ENCODE results near the gene CASP10. TPM values are rescaled to one million over a fixed set of nuclear protein-coding genes. Genes with fewer than 3 reads are reported as not detected.

The CASP10 gene
- total RNA-seq, 1 donor from 2014 or later: 12.7 TPM

DNA sequence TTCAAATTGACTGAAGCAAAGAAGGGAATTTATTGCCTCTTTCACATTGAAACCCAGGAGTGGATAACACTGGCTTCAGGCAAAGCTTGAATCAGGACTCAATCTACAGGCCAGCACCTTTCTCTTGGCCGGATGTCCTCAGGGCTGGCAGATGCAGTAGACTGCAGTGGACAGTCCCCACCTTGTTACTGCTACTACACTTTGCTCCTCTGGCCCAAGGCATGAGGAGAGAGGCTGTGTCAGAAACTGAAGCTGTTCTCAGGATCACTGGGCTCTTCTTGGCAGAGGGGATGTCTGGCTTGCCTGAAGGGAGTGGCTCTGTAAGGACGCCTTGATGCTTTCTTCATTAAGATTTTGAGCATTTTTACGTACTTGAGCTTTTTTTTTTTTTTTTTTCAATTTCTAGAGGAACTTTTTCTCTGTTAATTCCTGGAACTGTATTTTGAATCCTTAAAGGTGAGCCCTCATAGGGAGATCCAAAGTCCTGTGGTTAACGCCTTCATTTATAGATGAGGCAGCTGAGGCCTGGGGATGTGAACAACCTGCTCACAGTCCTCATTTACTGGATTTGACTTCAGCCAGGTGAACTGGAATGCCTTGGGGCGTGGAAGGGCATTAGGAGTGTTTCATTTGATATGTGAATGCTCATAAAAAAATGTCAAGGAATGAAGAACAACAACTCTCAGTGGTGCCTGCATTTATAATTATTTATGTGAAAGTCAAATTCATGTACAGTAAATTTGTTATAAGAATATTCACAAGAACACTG is 36.6 kb downstream of the CASP10 start:
- Mint-ChIP-seq H3K4me3 (no peak overlapping the region), H3K4me1 (peaks cover 37% of the 10 kb centered on the region), H3K27ac (no peak overlapping the region), H3K27me3 (no peaks in the 10 kb centered on the region), H3K36me3 (ENCODE audit: low read depth) (peaks cover 39% of the 10 kb centered on the region), H3K9me3 (no peaks in the 10 kb centered on the region)
- DNase-seq: no peak
- intact Hi-C loops (cut with micrococcal nuclease): no loop called here

DNA sequence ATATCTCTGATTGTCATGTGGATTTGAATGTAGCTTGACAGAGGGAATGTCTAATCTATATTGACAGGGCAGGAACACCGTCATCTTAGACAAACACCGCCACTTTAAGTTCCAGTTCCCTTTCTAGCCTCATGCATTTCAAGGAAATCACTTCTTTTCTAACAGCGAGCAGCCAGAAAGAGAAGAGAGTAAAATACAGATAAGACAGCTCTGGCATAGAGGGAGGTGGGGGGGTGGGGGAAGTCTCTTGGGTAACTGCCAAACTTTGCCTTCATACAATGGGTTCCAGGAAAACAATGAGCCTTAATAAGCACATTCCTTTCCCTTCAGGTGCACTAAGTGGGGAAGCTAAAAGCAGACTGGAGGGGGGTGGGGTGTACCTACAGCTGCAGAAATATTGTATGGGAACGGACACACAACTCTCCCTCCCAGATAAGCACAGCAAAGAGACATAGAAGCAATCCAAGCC is 37.2 kb downstream of the CASP10 start:
- intact Hi-C loops (cut with micrococcal nuclease): no loop called here
- Mint-ChIP-seq H3K36me3 (ENCODE audit: low read depth) (peaks cover 41% of the 10 kb centered on the region), H3K9me3 (no peaks in the 10 kb centered on the region), H3K4me3 (no peak overlapping the region), H3K4me1 (peaks cover 38% of the 10 kb centered on the region), H3K27me3 (no peaks in the 10 kb centered on the region), H3K27ac (peak overlapping the region; percentile 22)
- no peak for DNase-seq

DNA sequence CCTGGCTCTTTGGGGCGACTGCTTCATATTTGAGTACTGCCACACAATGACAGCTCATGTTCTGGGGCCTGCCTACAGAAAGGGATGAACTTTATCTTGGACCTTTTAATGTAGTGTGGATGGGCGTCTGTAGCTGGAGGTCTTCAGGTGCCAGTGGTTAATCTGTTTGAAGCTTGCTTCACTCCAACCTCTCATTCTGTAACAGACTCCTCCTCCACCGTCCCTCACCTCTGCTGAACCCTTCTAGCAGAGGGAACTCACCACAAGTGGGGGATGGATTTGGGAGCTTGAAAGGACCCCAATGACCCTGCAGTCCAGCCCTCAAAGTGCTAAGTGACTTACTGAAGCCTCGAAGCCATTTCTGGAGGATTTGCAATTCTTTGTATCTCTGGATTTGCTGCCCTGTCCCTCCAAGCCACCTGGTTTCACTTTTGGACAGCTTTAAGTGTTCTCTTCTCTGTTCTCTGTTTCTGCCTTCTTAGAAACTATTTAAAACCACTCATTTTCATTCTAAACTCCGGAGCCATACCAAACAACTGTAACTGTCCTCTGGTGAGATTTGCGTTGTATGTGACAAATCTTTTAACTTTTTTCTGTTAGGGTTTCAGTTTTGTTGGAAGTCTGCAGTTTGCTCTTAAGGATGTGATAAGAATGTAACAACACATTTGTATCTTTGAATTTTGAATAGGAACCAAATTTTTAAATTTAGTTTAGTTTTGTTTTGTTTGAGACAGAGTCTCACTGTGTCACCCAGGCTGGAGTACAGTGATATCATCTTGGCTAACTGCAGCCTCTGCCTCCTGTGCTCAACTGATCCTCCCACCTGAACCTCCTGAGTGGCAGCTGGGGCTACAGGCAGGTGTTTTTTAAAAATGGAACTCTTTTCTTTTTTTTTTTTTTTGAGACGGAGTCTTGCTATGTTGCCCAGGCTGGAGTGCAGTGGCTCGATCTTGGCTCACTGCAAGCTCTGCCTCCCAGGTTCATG is 40.4 kb downstream of the CASP10 start:
- peaks cover 42% of the 10 kb centered on the region for H3K4me1 Mint-ChIP-seq
- DNase-seq: no peak
- peaks cover 26% of the 10 kb centered on the region for H3K36me3 Mint-ChIP-seq (ENCODE audit: low read depth)
- H3K27me3 Mint-ChIP-seq: no peaks in the 10 kb centered on the region
- peak overlapping the region; percentile 4 for H3K4me3 Mint-ChIP-seq
- H3K9me3 Mint-ChIP-seq: no peaks in the 10 kb centered on the region
- intact Hi-C loops (cut with micrococcal nuclease): no loop called here
- peak overlapping the region; percentile 15 for H3K27ac Mint-ChIP-seq

DNA sequence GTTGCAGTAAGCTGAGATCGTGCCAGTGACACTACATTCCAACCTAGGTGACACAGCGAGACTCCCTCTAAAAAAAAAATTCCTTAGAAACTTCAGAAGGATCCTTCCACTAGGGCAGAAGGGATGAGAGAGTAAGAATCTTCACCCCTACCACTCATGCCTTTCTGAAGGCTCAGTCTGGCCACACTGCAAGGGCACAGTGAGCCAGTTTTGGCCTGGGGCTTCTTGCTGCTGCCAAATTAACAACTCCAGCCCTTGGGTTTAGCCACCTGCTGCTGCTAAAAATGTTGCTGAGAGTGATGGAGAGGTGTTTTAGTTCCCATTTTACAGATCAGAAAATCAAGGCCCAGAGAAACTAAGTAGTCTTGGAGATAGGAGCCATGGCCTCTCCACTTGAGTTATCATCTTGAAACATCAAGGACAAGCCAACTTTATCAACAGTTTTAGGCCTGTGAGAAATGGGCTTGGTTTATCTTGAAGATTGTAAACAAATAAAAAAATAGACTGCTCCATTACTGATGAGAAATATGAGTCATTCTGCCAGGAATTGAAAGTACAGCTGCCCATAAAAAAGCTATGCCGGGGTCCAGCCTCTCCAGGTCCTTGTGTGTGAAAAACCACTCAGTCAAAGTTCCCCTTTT is 45.5 kb downstream of the CASP10 start:
- peaks cover 46% of the 10 kb centered on the region for H3K4me1 Mint-ChIP-seq
- H3K36me3 Mint-ChIP-seq (ENCODE audit: low read depth): peaks cover 9% of the 10 kb centered on the region
- intact Hi-C loops (cut with micrococcal nuclease): no loop called here

GRCh38 chr2:201228912-201229290 is 46.0 kb downstream of the CASP10 start:
- peak overlapping the region; percentile 87 for H3K27ac Mint-ChIP-seq
- peak; percentile 76 for DNase-seq
- H3K4me1 Mint-ChIP-seq: peaks cover 42% of the 10 kb centered on the region
- peaks cover 9% of the 10 kb centered on the region for H3K36me3 Mint-ChIP-seq (ENCODE audit: low read depth)
- no peaks in the 10 kb centered on the region for H3K27me3 Mint-ChIP-seq
- peak overlapping the region; percentile 76 for H3K4me3 Mint-ChIP-seq
- no peaks in the 10 kb centered on the region for H3K9me3 Mint-ChIP-seq
- intact Hi-C loops (cut with micrococcal nuclease): no loop called here

More for the DNA sequence above, 45.5 kb downstream of the CASP10 start:
- peak overlapping the region; percentile 76 for H3K4me3 Mint-ChIP-seq
- no peak for DNase-seq
- H3K27ac Mint-ChIP-seq: peak overlapping the region; percentile 87
- no peaks in the 10 kb centered on the region for H3K9me3 Mint-ChIP-seq
- H3K27me3 Mint-ChIP-seq: no peaks in the 10 kb centered on the region

GRCh38 chr2:201231781-201232466 is 49.0 kb downstream of the CASP10 start:
- Mint-ChIP-seq H3K27me3 (no peaks in the 10 kb centered on the region), H3K27ac (peak overlapping the region; percentile 91), H3K4me1 (peaks cover 47% of the 10 kb centered on the region), H3K36me3 (ENCODE audit: low read depth) (peaks cover 14% of the 10 kb centered on the region), H3K4me3 (peak overlapping the region; percentile 78), H3K9me3 (no peaks in the 10 kb centered on the region)
- DNase-seq: peak; percentile 97
- intact Hi-C loops (cut with micrococcal nuclease): loop anchor here (1.0 to 10.0 kb wide), 9 partner anchors 19 to 1033 kb away; partner anchors contain the start of genes ALS2, BZW1, CASP10 and NOP58

GRCh38 chr2:201232467-201232815 is 49.5 kb downstream of the CASP10 start:
- Mint-ChIP-seq H3K27ac (peak overlapping the region; percentile 91), H3K4me3 (peak overlapping the region; percentile 99), H3K9me3 (no peaks in the 10 kb centered on the region), H3K27me3 (no peaks in the 10 kb centered on the region), H3K36me3 (ENCODE audit: low read depth) (peaks cover 14% of the 10 kb centered on the region), H3K4me1 (peaks cover 45% of the 10 kb centered on the region)
- intact Hi-C loops (cut with micrococcal nuclease): loop anchor here (1.0 to 10.0 kb wide), 9 partner anchors 20 to 1032 kb away; partner anchors contain the start of genes ALS2, BZW1, CASP10 and NOP58
- no peak for DNase-seq

- intact Hi-C loops (cut with micrococcal nuclease): loop anchor here (1.0 to 10.0 kb wide), 8 partner anchors 21 to 1031 kb away; partner anchors contain the start of genes ALS2, BZW1, HYCC2 and NIF3L1
Measured at GRCh38 chr2:201233192-201233811, 50.4 kb downstream of the CASP10 start.

GRCh38 chr2:201233812-201234662 is 51.1 kb downstream of the CASP10 start:
- H3K4me3 Mint-ChIP-seq: peak overlapping the region; percentile 99
- DNase-seq: peak; percentile 74
- H3K27ac Mint-ChIP-seq: peak overlapping the region; percentile 99
- H3K36me3 Mint-ChIP-seq (ENCODE audit: low read depth): peaks cover 18% of the 10 kb centered on the region
- H3K27me3 Mint-ChIP-seq: no peaks in the 10 kb centered on the region
- H3K4me1 Mint-ChIP-seq: peaks cover 41% of the 10 kb centered on the region
- intact Hi-C loops (cut with micrococcal nuclease): loop anchor here (1.0 to 10.0 kb wide), 10 partner anchors 21 to 1031 kb away; partner anchors contain the start of genes ALS2, BZW1, HYCC2 and NIF3L1
- no peaks in the 10 kb centered on the region for H3K9me3 Mint-ChIP-seq

More at GRCh38 chr2:201233192-201233811, 50.4 kb downstream of the CASP10 start:
- Mint-ChIP-seq H3K4me3 (peak overlapping the region; percentile 99), H3K27ac (peak overlapping the region; percentile 99), H3K4me1 (peaks cover 48% of the 10 kb centered on the region), H3K36me3 (ENCODE audit: low read depth) (peaks cover 19% of the 10 kb centered on the region), H3K9me3 (no peaks in the 10 kb centered on the region), H3K27me3 (no peaks in the 10 kb centered on the region)
- peak; percentile 97 for DNase-seq

DNA sequence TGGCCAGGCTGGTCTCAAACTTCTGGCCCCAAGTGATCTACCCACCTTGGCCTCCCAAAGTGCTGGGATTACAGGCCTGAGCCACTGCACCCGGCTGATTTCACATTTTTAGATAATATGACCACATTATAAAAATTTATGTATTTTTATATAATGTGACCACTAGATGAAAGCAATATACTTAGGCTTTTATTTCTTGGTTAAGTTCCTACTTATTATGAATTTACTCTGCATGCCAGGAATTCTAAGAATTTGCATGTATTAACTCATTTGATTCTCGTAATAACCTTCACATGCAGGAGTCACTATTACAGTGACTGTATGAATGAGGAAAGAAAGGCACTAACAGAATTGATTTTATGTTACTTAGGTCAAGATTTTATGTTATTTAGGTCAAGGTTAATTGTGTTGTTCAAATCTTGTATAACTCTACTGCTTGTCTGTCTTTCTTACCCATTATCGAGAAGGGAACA is 51.8 kb downstream of the CASP10 start:
- DNase-seq: no peak
- no peaks in the 10 kb centered on the region for H3K9me3 Mint-ChIP-seq
- H3K4me1 Mint-ChIP-seq: peaks cover 44% of the 10 kb centered on the region
- peaks cover 22% of the 10 kb centered on the region for H3K36me3 Mint-ChIP-seq (ENCODE audit: low read depth)
- peak overlapping the region; percentile 99 for H3K27ac Mint-ChIP-seq
- intact Hi-C loops (cut with micrococcal nuclease): loop anchor here (2.0 to 10.0 kb wide), 5 partner anchors 408 to 1030 kb away; partner anchors contain the start of genes ALS2, BZW1, NOP58 and TMEM237
- peak overlapping the region; percentile 99 for H3K4me3 Mint-ChIP-seq
- H3K27me3 Mint-ChIP-seq: no peaks in the 10 kb centered on the region

DNA sequence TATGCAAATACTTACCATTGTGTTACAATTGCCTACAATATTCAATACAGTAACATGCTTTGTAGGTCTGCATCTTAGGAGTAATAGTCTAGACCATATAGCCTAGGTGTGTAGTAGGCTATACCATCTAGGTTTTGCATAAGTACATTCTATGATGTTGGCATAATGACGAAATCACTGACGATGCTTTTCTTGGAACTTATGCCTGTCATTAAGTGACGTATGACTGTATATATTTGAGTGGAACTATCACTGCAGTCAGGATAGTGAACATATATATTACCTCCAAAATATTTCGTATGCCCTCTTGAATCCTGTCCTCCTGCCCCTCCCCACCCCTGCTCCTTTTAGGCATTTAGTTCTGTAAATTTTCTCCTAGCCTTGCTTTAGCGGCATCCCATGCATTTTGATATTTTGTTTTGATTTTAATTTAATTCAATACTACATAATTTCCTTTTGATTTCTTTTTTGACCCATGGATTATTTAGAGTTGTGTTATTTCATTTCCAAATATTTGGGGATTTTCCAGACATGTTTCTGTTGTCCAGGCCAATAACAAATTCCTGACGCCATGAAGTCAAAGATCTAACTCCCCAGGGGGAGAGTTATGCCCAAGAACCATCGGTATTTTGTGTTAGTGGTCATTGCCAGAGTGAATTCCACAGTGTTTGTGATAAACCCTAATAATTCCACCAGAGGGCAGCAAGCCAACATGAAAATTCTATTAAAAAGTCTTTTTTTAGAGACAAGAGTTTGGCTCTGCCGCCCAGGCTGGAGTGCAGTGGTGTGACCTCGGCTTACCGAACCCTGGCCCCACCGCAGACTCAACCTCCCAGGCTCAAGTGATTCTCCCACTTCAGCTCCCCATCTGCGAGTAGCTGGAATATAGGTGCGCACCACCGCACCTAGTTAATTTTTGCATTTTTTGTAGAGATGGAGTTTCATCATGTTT is 53.2 kb downstream of the CASP10 start:
- no peaks in the 10 kb centered on the region for H3K27me3 Mint-ChIP-seq
- peak overlapping the region; percentile 83 for H3K27ac Mint-ChIP-seq
- peak overlapping the region; percentile 99 for H3K4me3 Mint-ChIP-seq
- no peaks in the 10 kb centered on the region for H3K9me3 Mint-ChIP-seq
- H3K36me3 Mint-ChIP-seq (ENCODE audit: low read depth): peaks cover 36% of the 10 kb centered on the region
- peaks cover 45% of the 10 kb centered on the region for H3K4me1 Mint-ChIP-seq
- peak; percentile 90 for DNase-seq
- intact Hi-C loops (cut with micrococcal nuclease): loop anchor here (1.0 to 10.0 kb wide), 5 partner anchors 22 to 1029 kb away; partner anchors contain the start of genes NOP58 and TMEM237

Measured in activated CD4-positive, alpha-beta T cell treated with anti-CD3 and anti-CD28 coated beads, Interleukin-2, amount 10 ng/mL, durations not matched to agents 24 days and 14 days (primary cell).